Activated T-helper 2 cell treated with anti-CD3 and anti-CD28 coated beads, Interferon-gamma antibody, Interleukin-2, Interleukin-4, amounts not matched to agents 10 μg/mL and 5 μg/mL and 100 μg/mL, durations not matched to agents 14 hours and 24 hours and 36 hours (primary cell): ENCODE measurements around the gene THAP8. TPM values are rescaled to one million over a fixed set of nuclear protein-coding genes. Genes with fewer than 3 reads are reported as not detected.
"Not testable (repeated sequence)": the region's sequence is repeated elsewhere in the genome, so short reads cannot be mapped to it uniquely, and the experiment has no call there.

ENCODE experiments used
- DNase-seq: peaks from one replicate; pipeline ENCODE4 v3.0.0; 2021; ENCODE audit warnings: low spot score
- H3K27ac Mint-ChIP-seq: one replicate; pipeline ENCODE4 v1.8.0; 2021; ENCODE audit warnings: mixed read lengths
- H3K27me3 Mint-ChIP-seq: one replicate; pipeline ENCODE4 v1.8.0; 2021; ENCODE audit warnings: low read depth, mixed read lengths
- H3K36me3 Mint-ChIP-seq: one replicate; pipeline ENCODE4 v1.8.0; 2021; ENCODE audit warnings: low read depth, mixed read lengths
- H3K4me1 Mint-ChIP-seq: one replicate; pipeline ENCODE4 v1.8.0; 2021; ENCODE audit warnings: low read depth, mixed read lengths
- H3K4me3 Mint-ChIP-seq: one replicate; pipeline ENCODE4 v1.8.0; 2021; ENCODE audit warnings: low read depth, mild to moderate bottlenecking, moderate library complexity, mixed read lengths
- H3K9me3 Mint-ChIP-seq: one replicate; pipeline ENCODE4 v1.8.0; 2021; ENCODE audit warnings: mixed read lengths
- intact Hi-C: fragments of 100-400 bp; cut with micrococcal nuclease; formaldehyde crosslinking; loops from one replicate; pipeline ENCODE4 v1.15.1; 2023
- total RNA-seq: library from RNA; stranded (reverse); gene quantifications from 2 replicates; pipeline ENCODE4 v1.2.3, GENCODE V29; 2022

THAP8 gene
- total RNA-seq, 1 donor from 2014 or later, result 2.2 TPM

GRCh38 chr19:36084231-36085009 lies 30.3 kb upstream of the THAP8 start:
- peaks cover 64% of the 10 kb centered on the region for H3K36me3 Mint-ChIP-seq
- H3K27me3 Mint-ChIP-seq, result no peaks in the 10 kb centered on the region
- no peak overlapping the region for H3K4me3 Mint-ChIP-seq
- no peaks in the 10 kb centered on the region for H3K9me3 Mint-ChIP-seq
- no peak overlapping the region for H3K27ac Mint-ChIP-seq
- intact Hi-C loops, result no loop called here
- DNase-seq, result no peak
- H3K4me1 Mint-ChIP-seq, result no peaks in the 10 kb centered on the region

GRCh38 chr19:36082916-36083315 lies 28.8 kb upstream of the THAP8 start:
- Mint-ChIP-seq H3K27ac (no peak overlapping the region), H3K27me3 (no peaks in the 10 kb centered on the region), H3K4me3 (no peak overlapping the region), H3K4me1 (no peaks in the 10 kb centered on the region), H3K36me3 (peaks cover 60% of the 10 kb centered on the region), H3K9me3 (no peaks in the 10 kb centered on the region)
- DNase-seq, result no peak
- intact Hi-C loops, result no loop called here

- Mint-ChIP-seq H3K27me3 (no peaks in the 10 kb centered on the region), H3K4me3 (no peak overlapping the region), H3K36me3 (peaks cover 67% of the 10 kb centered on the region), H3K4me1 (no peaks in the 10 kb centered on the region), H3K27ac (no peak overlapping the region), H3K9me3 (no peaks in the 10 kb centered on the region)
- intact Hi-C loops, result no loop called here
- DNase-seq, result no peak
Measured at GRCh38 chr19:36081894-36082293, 27.8 kb upstream of the THAP8 start.

GRCh38 chr19:36081385-36081784 lies 27.3 kb upstream of the THAP8 start:
- intact Hi-C loops, result no loop called here
- peaks cover 65% of the 10 kb centered on the region for H3K36me3 Mint-ChIP-seq
- no peaks in the 10 kb centered on the region for H3K4me1 Mint-ChIP-seq
- H3K27me3 Mint-ChIP-seq, result no peaks in the 10 kb centered on the region
- no peak overlapping the region for H3K27ac Mint-ChIP-seq
- no peaks in the 10 kb centered on the region for H3K9me3 Mint-ChIP-seq
- DNase-seq, result no peak
- H3K4me3 Mint-ChIP-seq, result no peak overlapping the region

- H3K27ac Mint-ChIP-seq, result peak overlapping the region; percentile 38
Measured at GRCh38 chr19:36079389-36079945, 25.4 kb upstream of the THAP8 start.

GRCh38 chr19:36073121-36073876 lies 19.2 kb upstream of the THAP8 start:
- no peak overlapping the region for H3K4me3 Mint-ChIP-seq
- intact Hi-C loops, result no loop called here
- no peaks in the 10 kb centered on the region for H3K27me3 Mint-ChIP-seq
- no peak overlapping the region for H3K27ac Mint-ChIP-seq
- no peaks in the 10 kb centered on the region for H3K9me3 Mint-ChIP-seq
- peaks cover 49% of the 10 kb centered on the region for H3K36me3 Mint-ChIP-seq
- no peaks in the 10 kb centered on the region for H3K4me1 Mint-ChIP-seq
- DNase-seq, result no peak

More at GRCh38 chr19:36079389-36079945, 25.4 kb upstream of the THAP8 start:
- no peak for DNase-seq
- Mint-ChIP-seq H3K27me3 (no peaks in the 10 kb centered on the region), H3K4me1 (no peaks in the 10 kb centered on the region), H3K9me3 (no peaks in the 10 kb centered on the region), H3K4me3 (no peak overlapping the region), H3K36me3 (peaks cover 60% of the 10 kb centered on the region)
- intact Hi-C loops, result no loop called here

- Mint-ChIP-seq H3K27ac (no peak overlapping the region), H3K36me3 (peaks cover 52% of the 10 kb centered on the region), H3K9me3 (no peaks in the 10 kb centered on the region), H3K4me3 (no peak overlapping the region), H3K4me1 (no peaks in the 10 kb centered on the region), H3K27me3 (no peaks in the 10 kb centered on the region)
- intact Hi-C loops, result no loop called here
- no peak for DNase-seq
Measured at GRCh38 chr19:36072081-36072480, 18.0 kb upstream of the THAP8 start.

GRCh38 chr19:36068810-36069499 lies 14.9 kb upstream of the THAP8 start:
- peaks cover 61% of the 10 kb centered on the region for H3K36me3 Mint-ChIP-seq
- intact Hi-C loops, H3K27me3 Mint-ChIP-seq, H3K4me1 Mint-ChIP-seq, H3K9me3 Mint-ChIP-seq, H3K4me3 Mint-ChIP-seq, H3K27ac Mint-ChIP-seq, DNase-seq: not testable (repeated sequence)

GRCh38 chr19:36067681-36068080 lies 13.6 kb upstream of the THAP8 start:
- peaks cover 58% of the 10 kb centered on the region for H3K36me3 Mint-ChIP-seq
- H3K27me3 Mint-ChIP-seq, result no peaks in the 10 kb centered on the region
- intact Hi-C loops, result no loop called here
- H3K4me3 Mint-ChIP-seq, result no peak overlapping the region
- H3K4me1 Mint-ChIP-seq, result no peaks in the 10 kb centered on the region
- H3K27ac Mint-ChIP-seq, result no peak overlapping the region
- DNase-seq, result no peak
- H3K9me3 Mint-ChIP-seq, result no peaks in the 10 kb centered on the region

GRCh38 chr19:36064826-36065225 lies 10.7 kb upstream of the THAP8 start:
- H3K36me3 Mint-ChIP-seq, result peaks cover 56% of the 10 kb centered on the region
- H3K4me3 Mint-ChIP-seq, result no peak overlapping the region
- no peak overlapping the region for H3K27ac Mint-ChIP-seq
- no peaks in the 10 kb centered on the region for H3K9me3 Mint-ChIP-seq
- intact Hi-C loops, result no loop called here
- DNase-seq, result no peak
- H3K27me3 Mint-ChIP-seq, result no peaks in the 10 kb centered on the region
- H3K4me1 Mint-ChIP-seq, result no peaks in the 10 kb centered on the region

- intact Hi-C loops, result no loop called here
- H3K4me3 Mint-ChIP-seq, result no peak overlapping the region
- DNase-seq, result no peak
- H3K9me3 Mint-ChIP-seq, result no peaks in the 10 kb centered on the region
- H3K27me3 Mint-ChIP-seq, result no peaks in the 10 kb centered on the region
- H3K27ac Mint-ChIP-seq, result no peak overlapping the region
- peaks cover 48% of the 10 kb centered on the region for H3K36me3 Mint-ChIP-seq
- peaks cover 9% of the 10 kb centered on the region for H3K4me1 Mint-ChIP-seq
Measured at GRCh38 chr19:36061367-36061766, 7.3 kb upstream of the THAP8 start.

GRCh38 chr19:36060430-36060829 lies 6.3 kb upstream of the THAP8 start:
- H3K27me3 Mint-ChIP-seq, result no peaks in the 10 kb centered on the region
- intact Hi-C loops, result no loop called here
- H3K4me1 Mint-ChIP-seq, result peaks cover 16% of the 10 kb centered on the region
- no peak overlapping the region for H3K27ac Mint-ChIP-seq
- H3K36me3 Mint-ChIP-seq, result peaks cover 44% of the 10 kb centered on the region
- no peak overlapping the region for H3K4me3 Mint-ChIP-seq
- DNase-seq, result no peak
- no peaks in the 10 kb centered on the region for H3K9me3 Mint-ChIP-seq
